ENCODE results near the gene ZNF691.
"Not testable (repeated sequence)": the region's sequence is repeated elsewhere in the genome, so short reads cannot be mapped to it uniquely, and the experiment has no call there.

Gene ZNF691

GRCh38 chr1:42860339-42861013 lies 14.1 kb downstream of the ZNF691 start:
- no peak for DNase-seq

GRCh38 chr1:42861014-42861399 lies 14.6 kb downstream of the ZNF691 start:
- no peak for DNase-seq

- DNase-seq: no peak
Measured at GRCh38 chr1:42866549-42866948, 20.1 kb downstream of the ZNF691 start.

- not testable (repeated sequence) for DNase-seq
Measured at GRCh38 chr1:42868466-42868865, 22.1 kb downstream of the ZNF691 start.

- DNase-seq: not testable (repeated sequence)
Measured at GRCh38 chr1:42869254-42869653, 22.8 kb downstream of the ZNF691 start.

GRCh38 chr1:42869751-42870150 lies 23.3 kb downstream of the ZNF691 start:
- not testable (repeated sequence) for DNase-seq

- DNase-seq: not testable (repeated sequence)
Measured at GRCh38 chr1:42873108-42873507, 26.7 kb downstream of the ZNF691 start.

GRCh38 chr1:42873670-42874069 lies 27.3 kb downstream of the ZNF691 start:
- DNase-seq: no peak

- DNase-seq: no peak
Measured at GRCh38 chr1:42876009-42876408, 29.6 kb downstream of the ZNF691 start.

- no peak for DNase-seq
Measured at GRCh38 chr1:42877380-42877779, 31.0 kb downstream of the ZNF691 start.

- no peak for DNase-seq
Measured at GRCh38 chr1:42880384-42880783, 34.0 kb downstream of the ZNF691 start.

GRCh38 chr1:42886046-42886739 lies 39.8 kb downstream of the ZNF691 start:
- DNase-seq: no peak

- DNase-seq: no peak
Measured at GRCh38 chr1:42886800-42887199, 40.4 kb downstream of the ZNF691 start.

GRCh38 chr1:42887366-42887765 lies 41.0 kb downstream of the ZNF691 start:
- DNase-seq: no peak

- DNase-seq: no peak
Measured at GRCh38 chr1:42888013-42888633, 41.7 kb downstream of the ZNF691 start.

GRCh38 chr1:42889264-42889663 lies 42.9 kb downstream of the ZNF691 start:
- DNase-seq: no peak

- DNase-seq: no peak
Measured at GRCh38 chr1:42891465-42892138, 45.2 kb downstream of the ZNF691 start.

- DNase-seq: not testable (repeated sequence)
Measured at GRCh38 chr1:42899960-42900359, 53.5 kb downstream of the ZNF691 start.

Data from activated CD4-positive, alpha-beta T cell treated with anti-CD3 and anti-CD28 coated beads, Interleukin-2, Interleukin-6, amounts not matched to agents 100 ng/mL and 50 ng/mL, durations not matched to agents 16 hours and 8 hours (primary cell).